ENCODE measurements around the gene PDZD2. TPM values are rescaled to one million over a fixed set of nuclear protein-coding genes. Genes with fewer than 3 reads are reported as not detected.
"Not testable (repeated sequence)": the region's sequence is repeated elsewhere in the genome, so short reads cannot be mapped to it uniquely, and the experiment has no call there.

Gene PDZD2
- total RNA-seq, 2 experiments from 2014 or later: not detected

GRCh38 chr5:31680528-31680927, 41.6 kb downstream of the PDZD2 start:
- no peaks in the 10 kb centered on the region for H3K36me3 Mint-ChIP-seq (ENCODE audit: low read depth)
- no peak for DNase-seq
- no peaks in the 10 kb centered on the region for H3K4me1 Mint-ChIP-seq
- peaks cover 5% of the 10 kb centered on the region for H3K27me3 Mint-ChIP-seq
- H3K4me3 Mint-ChIP-seq: no peak overlapping the region
- H3K27ac Mint-ChIP-seq: no peak overlapping the region
- CTCF ChIA-PET: no interaction called here
- no peaks in the 10 kb centered on the region for H3K9me3 Mint-ChIP-seq
- POLR2A ChIA-PET: no interaction called here

GRCh38 chr5:31682025-31682424, 43.1 kb downstream of the PDZD2 start:
- no peak for DNase-seq
- Mint-ChIP-seq H3K27ac (no peak overlapping the region), H3K4me3 (no peak overlapping the region), H3K4me1 (no peaks in the 10 kb centered on the region), H3K9me3 (no peaks in the 10 kb centered on the region), H3K36me3 (ENCODE audit: low read depth) (no peaks in the 10 kb centered on the region), H3K27me3 (peaks cover 5% of the 10 kb centered on the region)
- ChIA-PET CTCF (no interaction called here), POLR2A (no interaction called here)

DNA sequence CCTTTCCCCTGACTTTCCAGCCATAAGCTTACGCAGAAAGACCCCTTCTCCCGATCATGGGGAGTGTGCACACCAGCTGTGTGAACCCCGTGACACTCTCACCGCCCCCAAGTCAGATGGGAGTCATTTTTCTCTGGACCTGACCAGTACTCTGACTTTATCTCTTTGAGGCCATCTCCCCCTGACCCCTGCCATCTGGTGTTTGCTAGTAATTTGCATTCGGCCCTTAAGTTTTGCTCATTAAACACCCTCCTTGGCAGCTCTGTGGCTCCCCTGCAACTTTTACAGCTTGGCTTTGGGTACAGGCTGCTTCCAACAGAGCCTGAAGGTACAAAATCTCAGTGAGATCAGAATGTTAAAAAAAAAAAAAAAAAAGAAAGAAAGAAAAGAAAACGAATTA, 43.9 kb downstream of the PDZD2 start:
- DNase-seq: no peak
- H3K9me3 Mint-ChIP-seq: no peaks in the 10 kb centered on the region
- no peaks in the 10 kb centered on the region for H3K36me3 Mint-ChIP-seq (ENCODE audit: low read depth)
- H3K27ac Mint-ChIP-seq: no peak overlapping the region
- CTCF ChIA-PET: no interaction called here
- POLR2A ChIA-PET: no interaction called here
- no peaks in the 10 kb centered on the region for H3K4me1 Mint-ChIP-seq
- peaks cover 5% of the 10 kb centered on the region for H3K27me3 Mint-ChIP-seq
- H3K4me3 Mint-ChIP-seq: no peak overlapping the region

DNA sequence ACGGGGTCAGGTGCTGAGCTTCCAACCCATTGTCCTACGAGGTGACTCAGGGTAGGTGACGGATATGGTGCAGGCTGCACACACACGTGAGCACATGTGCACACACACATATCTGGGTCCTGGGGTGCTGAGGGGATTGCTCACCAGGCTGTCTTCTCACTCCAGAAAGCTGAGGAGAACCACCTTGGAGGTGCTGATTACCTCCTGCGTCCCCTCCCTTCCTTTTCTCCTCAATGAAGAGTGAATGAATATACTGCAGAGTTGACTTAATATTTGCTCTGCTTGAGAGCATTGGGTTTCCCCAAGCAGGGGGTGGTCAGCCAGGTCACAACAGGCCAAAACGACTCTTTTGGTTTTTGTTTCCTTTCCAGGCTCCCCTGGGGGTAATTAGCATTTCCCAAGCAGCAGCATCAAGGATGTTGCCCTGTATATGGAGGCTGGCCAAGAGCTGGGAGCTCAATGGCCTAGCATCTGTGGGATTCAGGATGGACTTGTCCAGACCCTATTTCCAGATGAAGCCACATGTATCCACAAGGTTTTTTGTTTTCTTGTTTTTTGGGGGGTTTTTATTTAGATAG, 49.7 kb downstream of the PDZD2 start:
- CTCF ChIA-PET: no interaction called here
- no peaks in the 10 kb centered on the region for H3K4me1 Mint-ChIP-seq

GRCh38 chr5:31691408-31691807, 52.5 kb downstream of the PDZD2 start:
- H3K9me3 Mint-ChIP-seq; H3K4me3 Mint-ChIP-seq; H3K36me3 Mint-ChIP-seq (ENCODE audit: low read depth); POLR2A ChIA-PET; DNase-seq; H3K27me3 Mint-ChIP-seq; H3K4me1 Mint-ChIP-seq; H3K27ac Mint-ChIP-seq; CTCF ChIA-PET: not testable (repeated sequence)

More for the DNA sequence above, 49.7 kb downstream of the PDZD2 start:
- H3K4me3 Mint-ChIP-seq: no peak overlapping the region
- DNase-seq: no peak
- H3K36me3 Mint-ChIP-seq (ENCODE audit: low read depth): no peaks in the 10 kb centered on the region
- no peak overlapping the region for H3K27ac Mint-ChIP-seq
- no peaks in the 10 kb centered on the region for H3K9me3 Mint-ChIP-seq
- POLR2A ChIA-PET: no interaction called here
- H3K27me3 Mint-ChIP-seq: peaks cover 5% of the 10 kb centered on the region

DNA sequence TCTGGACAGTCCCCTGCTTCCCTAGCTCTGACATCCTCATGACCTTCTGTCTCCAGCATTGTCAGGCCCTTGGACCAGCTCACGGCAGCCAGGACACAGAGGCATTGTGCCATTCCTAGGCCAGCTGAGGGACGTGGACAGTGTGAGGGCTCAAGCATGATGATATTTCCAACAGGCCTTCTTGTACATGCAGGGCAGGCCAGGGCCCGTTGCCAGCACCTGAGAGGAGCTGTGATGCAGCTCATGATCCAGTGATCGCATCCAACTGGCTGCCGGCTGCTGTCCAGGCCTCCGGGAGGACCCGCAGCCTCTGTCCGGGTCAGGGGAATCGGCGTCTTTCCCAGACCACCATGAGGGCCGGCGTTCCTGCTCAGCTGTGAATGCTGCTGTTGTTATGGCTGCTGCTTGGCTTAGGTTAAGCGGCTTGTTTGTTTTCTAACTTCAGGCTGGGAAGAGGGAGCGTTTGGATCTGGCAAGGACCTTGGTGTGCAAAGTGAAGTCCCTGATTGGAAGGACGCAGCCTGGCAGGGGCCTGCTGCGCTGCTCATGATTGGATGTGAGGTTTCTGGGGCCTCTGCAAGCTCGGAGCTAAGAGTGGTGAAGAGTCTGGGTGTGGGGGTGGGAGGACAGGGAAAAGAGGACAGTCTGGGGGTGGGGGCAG, 53.8 kb downstream of the PDZD2 start:
- POLR2A ChIA-PET: no interaction called here
- Mint-ChIP-seq H3K4me3 (no peak overlapping the region), H3K4me1 (no peaks in the 10 kb centered on the region), H3K36me3 (ENCODE audit: low read depth) (no peaks in the 10 kb centered on the region), H3K9me3 (no peaks in the 10 kb centered on the region), H3K27ac (no peak overlapping the region), H3K27me3 (no peaks in the 10 kb centered on the region)
- DNase-seq: no peak
- CTCF ChIA-PET: no interaction called here

- ChIA-PET POLR2A (no interaction called here), CTCF (no interaction called here)
- H3K9me3 Mint-ChIP-seq: no peaks in the 10 kb centered on the region
- no peaks in the 10 kb centered on the region for H3K27me3 Mint-ChIP-seq
- no peak overlapping the region for H3K27ac Mint-ChIP-seq
- no peaks in the 10 kb centered on the region for H3K4me1 Mint-ChIP-seq
- no peak for DNase-seq
- no peak overlapping the region for H3K4me3 Mint-ChIP-seq
- H3K36me3 Mint-ChIP-seq (ENCODE audit: low read depth): no peaks in the 10 kb centered on the region
These were observed 59.7 kb downstream of the PDZD2 start for GRCh38 chr5:31698673-31699072.

DNA sequence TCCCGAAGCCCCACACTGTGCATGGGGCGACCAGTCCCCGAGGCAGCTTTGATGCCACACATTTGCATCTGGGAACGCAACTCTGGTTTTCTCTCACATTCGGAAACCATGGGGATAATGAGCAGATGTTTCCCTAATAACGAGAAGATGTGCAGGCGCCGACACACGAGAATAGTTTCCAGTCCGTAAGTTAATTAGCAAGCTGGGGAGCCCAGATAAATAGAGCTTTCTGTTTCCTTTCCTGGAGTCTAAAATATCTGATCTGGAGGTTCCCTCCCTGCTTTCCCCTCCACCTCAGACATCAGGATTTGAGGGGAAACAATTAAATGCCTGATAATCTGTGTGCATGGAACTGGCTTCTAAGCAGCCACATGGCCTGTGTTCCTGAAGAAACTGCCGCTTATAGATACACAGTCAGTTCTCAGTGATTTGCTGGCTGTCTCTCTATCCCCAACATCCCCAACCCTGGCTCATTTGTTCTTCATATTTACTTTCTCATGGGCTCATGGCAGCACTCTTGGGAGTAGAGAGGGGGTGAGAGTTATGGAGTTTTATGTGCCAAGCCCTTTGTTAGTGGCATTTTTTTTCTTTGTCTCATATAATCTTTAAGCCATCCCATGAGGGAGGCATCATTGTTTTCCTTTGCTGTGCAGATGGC, 62.8 kb downstream of the PDZD2 start:
- CTCF ChIA-PET: no interaction called here
- DNase-seq: no peak
- Mint-ChIP-seq H3K27ac (no peak overlapping the region), H3K9me3 (no peaks in the 10 kb centered on the region), H3K36me3 (ENCODE audit: low read depth) (no peaks in the 10 kb centered on the region), H3K4me3 (no peak overlapping the region), H3K4me1 (no peaks in the 10 kb centered on the region), H3K27me3 (no peaks in the 10 kb centered on the region)
- POLR2A ChIA-PET: no interaction called here

DNA sequence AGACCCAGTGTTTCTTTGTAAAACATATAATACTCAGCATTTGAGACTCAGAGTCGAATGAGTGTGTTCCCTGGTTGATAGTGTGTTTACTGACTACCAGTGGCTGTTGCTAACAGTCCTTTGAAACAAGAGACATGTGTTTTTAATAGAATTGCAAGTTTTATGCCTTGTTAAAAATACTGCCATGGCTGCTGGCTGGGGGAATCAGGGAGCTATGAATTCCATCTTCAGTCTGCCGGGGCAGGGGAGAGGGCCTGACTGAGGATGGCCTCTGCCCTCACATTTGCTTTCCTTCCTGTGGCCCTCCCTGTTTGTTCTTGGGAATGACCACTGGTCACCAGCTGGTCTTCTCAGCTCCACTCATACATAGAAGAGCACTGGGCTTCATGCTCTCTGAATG, 63.8 kb downstream of the PDZD2 start:
- CTCF ChIA-PET: no interaction called here
- POLR2A ChIA-PET: no interaction called here
- no peaks in the 10 kb centered on the region for H3K4me1 Mint-ChIP-seq
- H3K9me3 Mint-ChIP-seq: no peaks in the 10 kb centered on the region
- H3K27ac Mint-ChIP-seq: no peak overlapping the region
- DNase-seq: no peak
- no peaks in the 10 kb centered on the region for H3K27me3 Mint-ChIP-seq
- no peak overlapping the region for H3K4me3 Mint-ChIP-seq
- H3K36me3 Mint-ChIP-seq (ENCODE audit: low read depth): no peaks in the 10 kb centered on the region

DNA sequence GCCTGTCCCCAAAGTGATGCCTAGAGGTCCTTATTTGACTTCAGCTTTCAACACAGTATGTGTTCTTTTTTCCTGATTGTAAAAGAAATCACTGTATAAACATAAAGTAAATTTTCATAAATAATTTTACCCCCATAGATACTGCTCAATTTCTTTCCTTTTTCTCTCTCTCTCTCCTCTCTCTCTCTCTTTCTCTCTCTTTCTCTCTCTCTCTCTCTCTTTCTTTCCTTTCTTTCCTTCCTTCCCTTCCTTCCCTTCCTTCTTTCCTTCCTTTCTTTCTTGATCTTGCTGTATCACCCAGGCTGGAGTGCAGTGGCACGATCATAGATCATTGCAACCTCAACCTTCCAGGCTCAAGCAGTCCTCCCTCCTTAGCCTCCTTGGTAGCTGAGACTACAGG, 64.8 kb downstream of the PDZD2 start:
- H3K9me3 Mint-ChIP-seq: no peaks in the 10 kb centered on the region
- H3K4me3 Mint-ChIP-seq: no peak overlapping the region
- no peaks in the 10 kb centered on the region for H3K27me3 Mint-ChIP-seq
- DNase-seq: no peak
- ChIA-PET POLR2A (no interaction called here), CTCF (no interaction called here)
- H3K4me1 Mint-ChIP-seq: no peaks in the 10 kb centered on the region
- no peak overlapping the region for H3K27ac Mint-ChIP-seq
- H3K36me3 Mint-ChIP-seq (ENCODE audit: low read depth): no peaks in the 10 kb centered on the region

GRCh38 chr5:31706186-31706585, 67.3 kb downstream of the PDZD2 start:
- no peaks in the 10 kb centered on the region for H3K27me3 Mint-ChIP-seq
- no peak overlapping the region for H3K27ac Mint-ChIP-seq

DNA sequence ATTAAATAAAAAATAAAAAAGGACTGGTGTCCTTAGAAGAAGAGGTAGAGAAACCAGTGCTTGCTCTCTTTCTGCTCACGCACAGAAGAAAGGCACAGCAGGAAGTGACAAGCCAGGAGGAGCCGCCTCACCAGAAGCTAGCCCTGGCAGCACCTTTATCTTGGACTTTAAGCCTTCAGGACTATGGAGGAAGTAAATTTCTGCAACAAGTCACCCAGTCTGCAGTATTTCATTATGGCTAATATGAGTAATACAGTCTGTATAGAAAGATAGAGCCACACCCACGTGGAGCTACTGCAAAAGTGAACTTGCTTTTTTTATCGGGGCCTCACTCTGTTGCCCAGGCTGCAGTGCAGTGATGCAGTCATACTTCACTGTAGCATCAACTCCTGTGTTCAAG, 68.4 kb downstream of the PDZD2 start:
- ChIA-PET CTCF (no interaction called here), POLR2A (no interaction called here)
- no peaks in the 10 kb centered on the region for H3K9me3 Mint-ChIP-seq
- H3K27me3 Mint-ChIP-seq: no peaks in the 10 kb centered on the region
- H3K36me3 Mint-ChIP-seq (ENCODE audit: low read depth): no peaks in the 10 kb centered on the region
- no peak overlapping the region for H3K4me3 Mint-ChIP-seq
- H3K27ac Mint-ChIP-seq: no peak overlapping the region
- no peak for DNase-seq
- no peaks in the 10 kb centered on the region for H3K4me1 Mint-ChIP-seq

More at GRCh38 chr5:31706186-31706585, 67.3 kb downstream of the PDZD2 start:
- no peak for DNase-seq
- H3K36me3 Mint-ChIP-seq (ENCODE audit: low read depth): no peaks in the 10 kb centered on the region
- ChIA-PET CTCF (no interaction called here), POLR2A (no interaction called here)
- H3K9me3 Mint-ChIP-seq: no peaks in the 10 kb centered on the region
- no peaks in the 10 kb centered on the region for H3K4me1 Mint-ChIP-seq
- H3K4me3 Mint-ChIP-seq: no peak overlapping the region

GRCh38 chr5:31708089-31708488, 69.2 kb downstream of the PDZD2 start:
- Mint-ChIP-seq H3K4me1 (no peaks in the 10 kb centered on the region), H3K9me3 (no peaks in the 10 kb centered on the region), H3K27me3 (no peaks in the 10 kb centered on the region), H3K36me3 (ENCODE audit: low read depth) (no peaks in the 10 kb centered on the region), H3K27ac (no peak overlapping the region), H3K4me3 (no peak overlapping the region)
- DNase-seq: no peak
- CTCF ChIA-PET: no interaction called here
- POLR2A ChIA-PET: no interaction called here

DNA sequence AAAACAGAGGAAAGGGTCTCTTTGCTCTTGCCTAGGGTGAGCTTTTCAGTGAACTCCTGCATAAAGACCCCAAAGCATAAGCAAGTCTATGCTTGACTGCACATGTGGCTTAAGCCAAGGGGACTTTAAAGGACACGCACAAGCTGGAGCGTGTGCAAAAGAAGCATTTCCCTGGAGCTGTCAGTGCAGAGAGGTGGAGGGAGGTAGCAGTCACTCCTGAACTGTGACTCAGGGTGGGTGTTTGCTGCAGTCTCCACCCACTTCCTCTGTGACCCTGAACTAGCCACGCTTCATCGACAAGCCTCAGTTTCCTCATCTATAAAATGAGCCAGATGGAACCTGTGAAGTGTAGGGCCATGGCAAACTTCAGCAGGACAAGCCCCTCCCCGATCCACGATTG, 72.4 kb downstream of the PDZD2 start:
- ChIA-PET CTCF (no interaction called here), POLR2A (no interaction called here)
- Mint-ChIP-seq H3K27ac (no peak overlapping the region), H3K4me3 (no peak overlapping the region), H3K9me3 (no peaks in the 10 kb centered on the region), H3K4me1 (no peaks in the 10 kb centered on the region), H3K27me3 (no peaks in the 10 kb centered on the region), H3K36me3 (ENCODE audit: low read depth) (no peaks in the 10 kb centered on the region)
- no peak for DNase-seq
